Colonic mucosa (tissue), 4 donors: ENCODE measurements around the gene CEP68. TPM values are rescaled to one million over a fixed set of nuclear protein-coding genes. Genes with fewer than 3 reads are reported as not detected.

Source experiments
- DNase-seq: peaks from one replicate; pipeline ENCODE4 v3.0.0-alpha.2; 2020
- H3K27ac ChIP-seq: fragments of 200-600 bp; one replicate; pipeline ENCODE4 v1.8.0; 2021
- H3K27me3 ChIP-seq: fragments of 200-600 bp; one replicate; pipeline ENCODE4 v1.8.0; 2021
- H3K36me3 ChIP-seq: fragments of 200-600 bp; one replicate; pipeline ENCODE4 v1.8.0; 2021
- H3K4me1 ChIP-seq: fragments of 200-600 bp; one replicate; pipeline ENCODE4 v1.8.0; 2021; ENCODE audit warnings: mild to moderate bottlenecking
- H3K4me3 ChIP-seq: fragments of 200-600 bp; one replicate; pipeline ENCODE4 v1.8.0; 2021
- H3K9ac ChIP-seq, 2 donors: one replicate each; pipeline ENCODE4 v1.7.0; 2013; ENCODE audit warnings: control low read depth in 2 of 2, low read depth in 2 of 2, low read length in 2 of 2
- H3K9me3 ChIP-seq: fragments of 200-600 bp; one replicate; pipeline ENCODE4 v1.8.0; 2021
- intact Hi-C: fragments of 100-400 bp; cut with DNase I; formaldehyde crosslinking; loops from one replicate; pipeline ENCODE4 v1.14.1; 2022
- total RNA-seq, 2 donors: library from RNA; stranded (reverse); fragmentation: NEBNext Ultra II Directional in 1 of 2; extraction: Animal tissue kit (Norgen Biotek cat#: 25700) in 1 of 2; gene quantifications; one replicate each; pipeline ENCODE4 v1.2.1, GENCODE V29; 2021
- TF ChIP-seq, protein P1 (sequence below): fragments of 200-600 bp; IDR thresholded peaks from one replicate; pipeline ENCODE4 v1.8.0; 2022; ENCODE audit warnings: antibody characterized with exemption, mild to moderate bottlenecking
- donor health status: healthy.
- donor health status: DM: no; HTN: no; CAD: no.
- donor health status: DM: no; HTN: no; CAD: no.

Gene CEP68
- total RNA-seq, 2 donors from 2014 or later: 7.1 to 8.5 TPM

DNA sequence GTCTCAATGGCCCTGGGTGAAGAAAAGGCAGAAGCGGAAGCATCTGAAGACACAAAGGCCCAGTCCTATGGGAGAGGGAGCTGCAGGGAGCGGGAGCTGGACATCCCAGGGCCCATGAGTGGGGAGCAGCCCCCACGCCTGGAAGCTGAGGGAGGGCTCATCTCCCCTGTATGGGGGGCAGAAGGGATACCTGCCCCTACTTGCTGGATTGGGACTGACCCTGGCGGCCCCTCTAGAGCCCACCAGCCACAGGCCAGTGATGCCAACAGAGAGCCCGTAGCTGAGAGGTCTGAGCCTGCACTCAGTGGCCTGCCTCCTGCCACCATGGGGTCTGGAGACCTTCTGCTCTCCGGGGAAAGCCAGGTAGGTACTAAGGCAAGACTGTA lies 13.2 kb downstream of the CEP68 start:
- no peak overlapping the region for H3K27ac ChIP-seq
- no peaks in the 10 kb centered on the region for H3K9me3 ChIP-seq
- no peak overlapping the region for H3K4me3 ChIP-seq
- no peaks in the 10 kb centered on the region for H3K36me3 ChIP-seq
- no peak for DNase-seq
- TF ChIP-seq, protein P1, sequence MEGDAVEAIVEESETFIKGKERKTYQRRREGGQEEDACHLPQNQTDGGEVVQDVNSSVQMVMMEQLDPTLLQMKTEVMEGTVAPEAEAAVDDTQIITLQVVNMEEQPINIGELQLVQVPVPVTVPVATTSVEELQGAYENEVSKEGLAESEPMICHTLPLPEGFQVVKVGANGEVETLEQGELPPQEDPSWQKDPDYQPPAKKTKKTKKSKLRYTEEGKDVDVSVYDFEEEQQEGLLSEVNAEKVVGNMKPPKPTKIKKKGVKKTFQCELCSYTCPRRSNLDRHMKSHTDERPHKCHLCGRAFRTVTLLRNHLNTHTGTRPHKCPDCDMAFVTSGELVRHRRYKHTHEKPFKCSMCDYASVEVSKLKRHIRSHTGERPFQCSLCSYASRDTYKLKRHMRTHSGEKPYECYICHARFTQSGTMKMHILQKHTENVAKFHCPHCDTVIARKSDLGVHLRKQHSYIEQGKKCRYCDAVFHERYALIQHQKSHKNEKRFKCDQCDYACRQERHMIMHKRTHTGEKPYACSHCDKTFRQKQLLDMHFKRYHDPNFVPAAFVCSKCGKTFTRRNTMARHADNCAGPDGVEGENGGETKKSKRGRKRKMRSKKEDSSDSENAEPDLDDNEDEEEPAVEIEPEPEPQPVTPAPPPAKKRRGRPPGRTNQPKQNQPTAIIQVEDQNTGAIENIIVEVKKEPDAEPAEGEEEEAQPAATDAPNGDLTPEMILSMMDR: no peak
- intact Hi-C loops: no loop called here
- H3K9ac ChIP-seq: peak overlapping the region in 1 of 2 donors; percentile 55
- H3K4me1 ChIP-seq: peaks cover 12% of the 10 kb centered on the region
- H3K27me3 ChIP-seq: no peaks in the 10 kb centered on the region

DNA sequence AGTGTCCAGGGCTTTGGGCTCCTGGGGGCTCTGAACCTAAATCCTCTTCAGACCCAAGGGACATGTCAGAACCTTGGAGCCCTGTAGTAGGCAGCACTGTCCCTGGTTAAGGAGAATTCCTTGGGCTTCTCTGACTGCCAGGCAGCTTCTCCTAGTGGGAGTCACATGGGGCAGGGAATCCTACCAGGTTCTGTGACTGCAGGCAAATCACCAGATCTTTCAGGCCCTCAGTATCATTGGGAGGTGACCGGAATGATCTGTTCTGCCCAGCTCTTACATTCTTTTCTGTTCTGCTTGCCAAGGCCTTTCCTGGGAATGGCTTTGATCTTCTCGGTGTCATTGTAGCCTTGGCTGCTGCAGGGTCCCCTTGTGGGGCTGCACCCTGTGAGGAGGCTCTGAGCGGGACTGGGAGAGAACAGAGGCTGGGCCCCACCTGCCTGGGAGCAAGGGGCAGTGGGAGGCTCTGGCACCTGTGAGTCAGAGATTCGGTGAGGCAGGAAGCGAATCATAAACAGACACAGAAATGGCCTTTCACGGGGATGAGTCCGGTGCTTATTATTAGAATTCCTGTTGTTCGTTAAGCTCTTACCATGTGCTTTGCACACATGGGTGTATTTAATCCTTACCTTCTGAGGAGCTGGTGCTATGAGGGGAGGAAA lies 14.1 kb downstream of the CEP68 start:
- Histone ChIP-seq H3K36me3 (no peaks in the 10 kb centered on the region), H3K27ac (peak overlapping the region; percentile 40), H3K4me3 (no peak overlapping the region), H3K9ac (peak overlapping the region in 1 of 2 donors; percentile 55), H3K9me3 (no peaks in the 10 kb centered on the region), H3K4me1 (peaks cover 6% of the 10 kb centered on the region), H3K27me3 (no peaks in the 10 kb centered on the region)
- peak; percentile 41 for DNase-seq
- intact Hi-C loops: loop anchor here (10.0 kb wide), 1 partner anchor 54 kb away; no protein-coding TSS in a partner anchor
- TF ChIP-seq, protein P1: no peak

DNA sequence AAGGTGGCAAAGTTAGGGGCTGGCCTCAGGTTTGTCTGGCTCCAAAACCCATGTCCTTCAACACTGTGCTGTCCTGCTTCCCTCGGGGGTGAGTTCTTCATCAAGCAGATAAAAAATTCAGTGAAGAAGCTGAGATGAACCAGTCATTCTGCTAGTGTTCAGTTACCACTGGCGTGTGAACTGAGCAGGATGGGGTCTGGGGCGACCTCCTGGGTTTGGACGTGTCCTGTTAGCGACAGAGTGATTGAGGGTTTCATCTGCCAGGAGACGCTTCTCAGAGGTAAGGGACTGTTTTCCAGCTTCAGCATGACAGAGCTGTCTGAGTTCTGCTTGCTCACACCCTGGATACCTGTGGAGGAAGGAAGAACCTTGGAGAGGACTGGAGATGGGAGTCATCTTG lies 14.6 kb downstream of the CEP68 start:
- H3K4me1 ChIP-seq: peaks cover 10% of the 10 kb centered on the region
- DNase-seq: no peak
- peak overlapping the region; percentile 40 for H3K27ac ChIP-seq
- TF ChIP-seq, protein P1: no peak
- H3K9ac ChIP-seq: peak overlapping the region in 1 of 2 donors; percentile 55
- no peak overlapping the region for H3K4me3 ChIP-seq
- no peaks in the 10 kb centered on the region for H3K36me3 ChIP-seq
- H3K9me3 ChIP-seq: no peaks in the 10 kb centered on the region
- no peaks in the 10 kb centered on the region for H3K27me3 ChIP-seq
- intact Hi-C loops: loop anchor here (10.0 kb wide), 1 partner anchor 54 kb away; no protein-coding TSS in a partner anchor

DNA sequence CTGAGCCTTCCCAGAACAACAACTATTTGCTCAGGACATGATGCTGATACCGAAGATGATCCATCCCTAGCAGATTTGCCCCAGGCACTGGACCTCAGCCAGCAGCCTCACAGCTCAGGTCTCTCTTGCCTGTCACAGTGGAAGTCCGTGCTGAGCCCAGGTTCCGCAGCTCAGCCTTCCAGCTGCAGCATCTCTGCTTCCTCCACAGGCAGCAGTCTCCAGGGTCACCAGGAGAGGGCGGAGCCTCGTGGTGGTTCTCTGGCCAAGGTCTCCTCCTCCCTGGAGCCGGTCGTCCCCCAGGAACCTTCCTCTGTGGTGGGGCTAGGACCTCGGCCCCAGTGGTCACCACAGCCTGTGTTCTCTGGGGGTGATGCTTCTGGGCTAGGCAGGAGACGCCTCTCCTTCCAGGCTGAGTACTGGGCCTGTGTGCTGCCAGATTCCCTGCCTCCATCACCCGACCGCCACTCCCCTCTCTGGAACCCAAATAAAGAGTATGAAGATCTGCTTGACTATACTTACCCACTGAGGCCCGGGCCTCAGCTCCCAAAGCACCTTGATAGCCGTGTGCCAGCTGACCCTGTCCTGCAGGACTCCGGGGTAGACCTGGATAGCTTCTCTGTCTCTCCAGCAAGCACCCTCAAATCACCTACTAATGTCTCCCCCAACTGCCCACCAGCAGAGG lies 15.4 kb downstream of the CEP68 start:
- H3K27me3 ChIP-seq: no peaks in the 10 kb centered on the region
- H3K9ac ChIP-seq: no peak overlapping the region
- TF ChIP-seq, protein P1: no peak
- H3K27ac ChIP-seq: no peak overlapping the region
- no peaks in the 10 kb centered on the region for H3K9me3 ChIP-seq
- peaks cover 18% of the 10 kb centered on the region for H3K4me1 ChIP-seq
- intact Hi-C loops: loop anchor here (10.0 kb wide), 1 partner anchor 53 kb away; no protein-coding TSS in a partner anchor
- H3K4me3 ChIP-seq: no peak overlapping the region
- H3K36me3 ChIP-seq: no peaks in the 10 kb centered on the region
- DNase-seq: no peak

DNA sequence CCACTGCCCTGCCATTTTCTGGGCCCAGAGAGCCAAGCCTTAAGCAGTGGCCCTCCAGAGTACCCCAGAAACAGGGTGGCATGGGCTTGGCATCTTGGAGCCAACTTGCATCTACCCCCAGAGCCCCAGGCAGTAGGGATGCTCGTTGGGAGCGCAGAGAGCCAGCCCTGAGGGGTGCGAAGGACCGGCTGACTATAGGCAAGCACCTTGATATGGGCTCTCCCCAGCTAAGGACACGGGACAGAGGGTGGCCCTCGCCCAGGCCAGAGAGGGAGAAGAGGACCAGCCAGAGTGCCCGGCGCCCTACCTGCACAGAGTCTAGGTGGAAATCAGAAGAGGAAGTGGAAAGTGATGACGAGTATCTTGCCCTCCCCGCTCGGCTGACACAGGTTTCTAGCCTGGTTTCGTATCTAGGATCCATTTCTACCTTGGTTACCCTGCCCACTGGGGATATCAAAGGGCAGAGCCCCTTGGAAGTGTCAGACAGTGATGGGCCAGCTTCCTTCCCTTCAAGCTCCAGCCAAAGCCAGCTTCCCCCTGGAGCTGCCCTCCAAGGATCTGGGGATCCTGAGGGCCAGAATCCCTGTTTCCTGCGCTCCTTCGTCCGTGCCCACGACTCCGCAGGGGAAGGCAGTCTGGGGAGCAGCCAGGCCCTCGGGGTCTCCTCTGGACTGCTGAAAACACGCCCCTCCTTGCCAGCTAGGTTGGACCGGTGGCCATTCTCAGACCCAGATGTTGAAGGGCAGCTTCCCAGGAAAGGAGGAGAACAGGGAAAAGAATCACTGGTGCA lies 16.2 kb downstream of the CEP68 start:
- DNase-seq: no peak
- no peak overlapping the region for H3K4me3 ChIP-seq
- H3K9me3 ChIP-seq: no peaks in the 10 kb centered on the region
- TF ChIP-seq, protein P1: no peak
- no peaks in the 10 kb centered on the region for H3K27me3 ChIP-seq
- H3K36me3 ChIP-seq: no peaks in the 10 kb centered on the region
- no peak overlapping the region for H3K27ac ChIP-seq
- peaks cover 20% of the 10 kb centered on the region for H3K4me1 ChIP-seq
- no peak overlapping the region for H3K9ac ChIP-seq
- intact Hi-C loops: loop anchor here (10.0 kb wide), 1 partner anchor 52 kb away; no protein-coding TSS in a partner anchor
